Measurements from ENCODE around the gene LPP. TPM values are rescaled to one million over a fixed set of nuclear protein-coding genes. Genes with fewer than 3 reads are reported as not detected.

LPP gene
- polyA plus RNA-seq, 1 donor (not counting 4 experiments of a cell fraction or from before 2014, with no cell fraction given) = 16.0 TPM

GRCh38 chr3:188316021-188316722, 162.2 kb downstream of the LPP start:
- dilution Hi-C loops (cut with MboI; ENCODE audit: extremely low pct_ligation_motif_present, low sequenced_read_pairs) = no loop called here
- no peak for DNase-seq (ENCODE audit: low read depth, low spot score)
- H2AFZ ChIP-seq (ENCODE audit: control insufficient read depth, low read length) = no peak overlapping the region
- H3K27ac ChIP-seq (ENCODE audit: control insufficient read depth, insufficient read depth, low read length) = no peak overlapping the region
- H3K9ac ChIP-seq (ENCODE audit: control insufficient read depth, extremely low read depth, insufficient read depth, low read length) = no peak overlapping the region
- no peak overlapping the region for H3K4me3 ChIP-seq (ENCODE audit: control insufficient read depth in 2 of 3, extremely low read depth in 1 of 3, insufficient read depth in 2 of 3, low read depth in 1 of 3, low read length in 3 of 3)
- H3K4me1 ChIP-seq (ENCODE audit: control insufficient read depth, extremely low read depth, insufficient read depth, low read length) = peaks cover 12% of the 10 kb centered on the region
- TF ChIP-seq EZH2 (IDR thresholded peaks at IDR 0.05; ENCODE audit: low read length) (no peak), CTCF (optimal IDR thresholded peaks at IDR 0.05 in 1 of 3, IDR thresholded peaks at IDR 0.05 in 1 of 3, conservative IDR thresholded peaks at IDR 0.05 in 1 of 3; ENCODE audit: extremely low read depth in 1 of 3, insufficient read depth in 2 of 3, low read length in 3 of 3) (no peak)
- no peak for FAIRE-seq
- H3K4me2 ChIP-seq (ENCODE audit: control insufficient read depth, extremely low read depth, insufficient read depth, low read depth, low read length) = no peak overlapping the region
- no peaks in the 10 kb centered on the region for H4K20me1 ChIP-seq (ENCODE audit: control insufficient read depth, extremely low read depth, insufficient read depth, low read length)
- H3K9me3 ChIP-seq (ENCODE audit: control insufficient read depth, low read depth, low read length) = no peaks in the 10 kb centered on the region
- H3K9me1 ChIP-seq (ENCODE audit: control insufficient read depth, extremely low read depth, insufficient read depth, low read length) = no peaks in the 10 kb centered on the region
- no peaks in the 10 kb centered on the region for H3K36me3 ChIP-seq (ENCODE audit: control insufficient read depth in 2 of 2, extremely low read depth in 1 of 2, insufficient read depth in 2 of 2, low read length in 2 of 2)
- H3K27me3 ChIP-seq (ENCODE audit: control insufficient read depth, extremely low read depth, insufficient read depth, low read length) = no peaks in the 10 kb centered on the region
- no peaks in the 10 kb centered on the region for H3K79me2 ChIP-seq (ENCODE audit: control insufficient read depth, insufficient read depth, low read length)

GRCh38 chr3:188316723-188317070, 162.7 kb downstream of the LPP start:
- no peak for TF ChIP-seq EZH2 (IDR thresholded peaks at IDR 0.05; ENCODE audit: low read length)
- no peak for TF ChIP-seq CTCF (optimal IDR thresholded peaks at IDR 0.05 in 1 of 3, IDR thresholded peaks at IDR 0.05 in 1 of 3, conservative IDR thresholded peaks at IDR 0.05 in 1 of 3; ENCODE audit: extremely low read depth in 1 of 3, insufficient read depth in 2 of 3, low read length in 3 of 3)
- H3K9me1 ChIP-seq (ENCODE audit: control insufficient read depth, extremely low read depth, insufficient read depth, low read length) = no peaks in the 10 kb centered on the region
- H3K9ac ChIP-seq (ENCODE audit: control insufficient read depth, extremely low read depth, insufficient read depth, low read length) = no peak overlapping the region
- no peaks in the 10 kb centered on the region for H3K79me2 ChIP-seq (ENCODE audit: control insufficient read depth, insufficient read depth, low read length)
- peaks cover 15% of the 10 kb centered on the region for H3K4me1 ChIP-seq (ENCODE audit: control insufficient read depth, extremely low read depth, insufficient read depth, low read length)
- no peaks in the 10 kb centered on the region for H3K36me3 ChIP-seq (ENCODE audit: control insufficient read depth in 2 of 2, extremely low read depth in 1 of 2, insufficient read depth in 2 of 2, low read length in 2 of 2)
- no peaks in the 10 kb centered on the region for H3K9me3 ChIP-seq (ENCODE audit: control insufficient read depth, low read depth, low read length)
- FAIRE-seq (peak; percentile 76), DNase-seq (ENCODE audit: low read depth, low spot score) (no peak)
- no peaks in the 10 kb centered on the region for H4K20me1 ChIP-seq (ENCODE audit: control insufficient read depth, extremely low read depth, insufficient read depth, low read length)
- no peak overlapping the region for H3K4me3 ChIP-seq (ENCODE audit: control insufficient read depth in 2 of 3, extremely low read depth in 1 of 3, insufficient read depth in 2 of 3, low read depth in 1 of 3, low read length in 3 of 3)
- dilution Hi-C loops (cut with MboI; ENCODE audit: extremely low pct_ligation_motif_present, low sequenced_read_pairs) = no loop called here
- no peak overlapping the region for H3K4me2 ChIP-seq (ENCODE audit: control insufficient read depth, extremely low read depth, insufficient read depth, low read depth, low read length)
- H3K27ac ChIP-seq (ENCODE audit: control insufficient read depth, insufficient read depth, low read length) = no peak overlapping the region
- H2AFZ ChIP-seq (ENCODE audit: control insufficient read depth, low read length) = no peak overlapping the region
- no peaks in the 10 kb centered on the region for H3K27me3 ChIP-seq (ENCODE audit: control insufficient read depth, extremely low read depth, insufficient read depth, low read length)

Data from keratinocyte (primary cell).